ENCODE results near the gene ZNF805. TPM values are rescaled to one million over a fixed set of nuclear protein-coding genes. Genes with fewer than 3 reads are reported as not detected.

The ZNF805 gene
- total and polyA plus RNA-seq, 2 of the 13 experiments (the other 11 are each of a cell fraction or from before 2014, with no cell fraction given), result 5.1 to 12.8 TPM

- 0 out of 2 replicates have a peak, but pooled peaks have one; percentile 6 for TF ChIP-seq ZNF713 (CRISPR knock-in tag; IDR thresholded peaks at IDR 0.05)
- TF ChIP-seq GTF2F1 (IDR thresholded peaks at IDR 0.05; ENCODE audit: low read length), result 0 out of 2 replicates have a peak, but pooled peaks have one; percentile 19
- TF ChIP-seq ZNF558 (CRISPR knock-in tag; IDR thresholded peaks at IDR 0.05; ENCODE audit: borderline replicate concordance), result no peak
- TF ChIP-seq MLLT10 (CRISPR knock-in tag; IDR thresholded peaks at IDR 0.05), result no peak
- TF ChIP-seq ZNF724P (CRISPR knock-in tag; IDR thresholded peaks at IDR 0.05; ENCODE audit: borderline replicate concordance), result 0 out of 2 replicates have a peak, but pooled peaks have one; percentile 35
- no peak for TF ChIP-seq ZNF30 (CRISPR knock-in tag; IDR thresholded peaks at IDR 0.05)
- no peak for TF ChIP-seq ZNF431 (CRISPR knock-in tag; IDR thresholded peaks at IDR 0.05; ENCODE audit: borderline replicate concordance, low read depth)
- peak; percentile 94 for TF ChIP-seq POLR2AphosphoS5 (IDR thresholded peaks at IDR 0.05; ENCODE audit: low read depth, low read length)
- 0 out of 2 replicates have a peak, but pooled peaks have one; percentile 60 for TF ChIP-seq TOPORS (CRISPR knock-in tag; IDR thresholded peaks at IDR 0.05)
- TF ChIP-seq NR3C1 (CRISPR knock-in tag; IDR thresholded peaks at IDR 0.05), result no peak
- no peak for TF ChIP-seq FUBP1 (CRISPR knock-in tag; IDR thresholded peaks at IDR 0.05; ENCODE audit: borderline replicate concordance)
- no peak for TF ChIP-seq ZNF576 (CRISPR knock-in tag; IDR thresholded peaks at IDR 0.05)
- TF ChIP-seq SMYD3 (CRISPR knock-in tag; IDR thresholded peaks at IDR 0.05), result peak; percentile 91
- TF ChIP-seq KIAA2018 (CRISPR knock-in tag; IDR thresholded peaks at IDR 0.05; ENCODE audit: borderline replicate concordance), result no peak; the same call in 1 of the 2 replicates
- peak; percentile 78; the same call in 1 of the 2 replicates for TF ChIP-seq TAF1 (CRISPR knock-in tag; IDR thresholded peaks at IDR 0.05)
- TF ChIP-seq IRX3 (CRISPR knock-in tag; IDR thresholded peaks at IDR 0.05; ENCODE audit: borderline replicate concordance, low read depth), result no peak
- TF ChIP-seq ZNF10 (CRISPR knock-in tag; IDR thresholded peaks at IDR 0.05; ENCODE audit: borderline replicate concordance, low read depth), result no peak
Observed at GRCh38 chr19:57279418-57280164, 39.2 kb downstream of the ZNF805 start (continued).

Measured in HepG2 (cell line).